Measurements from ENCODE around the gene SPTLC3. TPM values are rescaled to one million over a fixed set of nuclear protein-coding genes. Genes with fewer than 3 reads are reported as not detected.

Gene SPTLC3
- total and polyA plus RNA-seq, 2 of the 13 experiments (the other 11 are each of a cell fraction or from before 2014, with no cell fraction given), result 20.5 to 95.6 TPM

DNA sequence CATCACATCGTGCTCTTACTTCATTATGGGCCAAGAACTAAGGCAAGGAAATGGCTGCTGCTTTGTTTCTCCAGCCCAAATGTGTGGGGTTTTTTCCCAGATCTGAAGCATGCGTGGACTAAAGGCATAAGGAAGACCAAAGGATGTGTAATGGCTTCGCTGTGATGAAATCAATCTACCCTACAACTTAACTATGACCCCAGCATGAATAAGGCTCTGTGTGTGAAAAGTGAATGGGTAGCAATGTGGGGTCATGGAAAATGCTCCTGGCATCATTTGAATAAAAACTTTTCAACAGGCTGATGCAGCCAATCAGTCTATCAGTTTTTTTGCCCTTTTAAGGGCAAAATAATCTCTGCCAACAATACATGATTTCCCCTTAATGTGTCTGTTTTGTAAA lies 162.0 kb downstream of the SPTLC3 start (continued):
- no peak for TF ChIP-seq GLI4 (CRISPR knock-in tag; IDR thresholded peaks at IDR 0.05; ENCODE audit: borderline replicate concordance)
- no peak for TF ChIP-seq CBX5 (CRISPR knock-in tag; IDR thresholded peaks at IDR 0.05; ENCODE audit: borderline replicate concordance)
- TF ChIP-seq ZNF432 (CRISPR knock-in tag; IDR thresholded peaks at IDR 0.05; ENCODE audit: borderline replicate concordance), result no peak
- TF ChIP-seq CAMTA2 (CRISPR knock-in tag; IDR thresholded peaks at IDR 0.05; ENCODE audit: borderline replicate concordance), result no peak
- no peak for TF ChIP-seq ZNF17 (CRISPR knock-in tag; IDR thresholded peaks at IDR 0.05)
- no peak for TF ChIP-seq ZFP90 (CRISPR knock-in tag; IDR thresholded peaks at IDR 0.05; ENCODE audit: borderline replicate concordance)
- TF ChIP-seq ZFP62 (CRISPR knock-in tag; IDR thresholded peaks at IDR 0.05), result no peak
- no peak for TF ChIP-seq ZNF816 (CRISPR knock-in tag; IDR thresholded peaks at IDR 0.05; ENCODE audit: borderline replicate concordance)

DNA sequence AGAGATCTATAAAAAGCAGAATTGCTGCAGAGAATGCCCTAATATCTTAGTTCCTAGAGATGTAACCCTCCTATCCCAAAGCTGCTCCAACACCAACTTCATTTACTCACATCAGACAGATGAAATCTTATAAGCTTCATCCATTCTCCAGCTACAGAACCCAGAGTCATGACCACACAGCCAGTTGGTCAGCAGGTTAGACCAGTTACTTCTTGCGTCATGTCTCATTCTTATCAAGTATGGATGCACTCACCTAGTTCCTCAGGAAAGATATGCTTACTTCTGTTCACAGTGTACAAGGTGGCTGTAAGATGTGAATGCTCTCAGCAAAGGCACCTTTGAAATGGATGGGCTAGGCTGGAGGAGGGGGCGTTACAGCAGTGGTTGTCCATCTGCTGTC lies 164.4 kb downstream of the SPTLC3 start:
- 90% methylated on average over 2 of the region's 2 CpGs for WGBS (ENCODE audit: low lambda C conversion rate)
- DNase-seq (ENCODE audit: low spot score), result no peak

More for the DNA sequence above, 164.4 kb downstream of the SPTLC3 start:
- H3K4me3 ChIP-seq (replicated peaks in 1 of 3; ENCODE audit: insufficient read depth in 1 of 3, low read depth in 2 of 3, low read length in 3 of 3), result no peak overlapping the region
- no peaks in the 10 kb centered on the region for H3K9me3 ChIP-seq (ENCODE audit: low read length)
- intact Hi-C loops (cut with micrococcal nuclease; ENCODE audit: unreplicated experiment), result no loop called here
- H2AFZ ChIP-seq (ENCODE audit: low read length), result no peak overlapping the region
- H3K27ac ChIP-seq (ENCODE audit: extremely low read length, insufficient read depth, low read length), result no peak overlapping the region
- no peaks in the 10 kb centered on the region for H3K36me3 ChIP-seq (replicated peaks in 1 of 2; ENCODE audit: control insufficient read depth in 1 of 2, insufficient read depth in 2 of 2, low read length in 2 of 2)
- in situ Hi-C loops (cut with HindIII; ENCODE audit: extremely low pct_ligation_motif_present, low pct_unique_long_range_greater_than_20kb), result no loop called here
- FAIRE-seq (no peak), ATAC-seq (peak; percentile 60)
- TF ChIP-seq HIVEP1 (CRISPR knock-in tag; IDR thresholded peaks at IDR 0.05), result no peak
- no peak for TF ChIP-seq DNMT3B (CRISPR knock-in tag; conservative IDR thresholded peaks at IDR 0.05)
- no peak for TF ChIP-seq ZNF121 (CRISPR knock-in tag; IDR thresholded peaks at IDR 0.05)
- no peak for TF ChIP-seq ZNF547 (CRISPR knock-in tag; IDR thresholded peaks at IDR 0.05)
- no peak for TF ChIP-seq ZNF326 (CRISPR knock-in tag; IDR thresholded peaks at IDR 0.05; ENCODE audit: borderline replicate concordance)
- no peak for TF ChIP-seq SRF (IDR thresholded peaks at IDR 0.05; ENCODE audit: low read depth, low read length)
- TF ChIP-seq RFX5 (IDR thresholded peaks at IDR 0.05; ENCODE audit: low read depth, low read length), result no peak
- no peak for TF ChIP-seq IKZF1 (IDR thresholded peaks at IDR 0.05)
- TF ChIP-seq ZNF841 (CRISPR knock-in tag; IDR thresholded peaks at IDR 0.05; ENCODE audit: borderline replicate concordance), result no peak
- TF ChIP-seq RXRB (CRISPR knock-in tag; IDR thresholded peaks at IDR 0.05; ENCODE audit: borderline replicate concordance), result no peak
- no peak overlapping the region for H3K4me2 ChIP-seq (ENCODE audit: low read depth, low read length)
- no peaks in the 10 kb centered on the region for H3K79me2 ChIP-seq (ENCODE audit: insufficient read depth, low read length)
- no peak overlapping the region for H3K9ac ChIP-seq (ENCODE audit: insufficient read depth, low read depth, low read length)
- CTCF ChIA-PET (ENCODE audit: low intra/inter-chr PET ratio, low total read pairs), result no interaction called here
- BruUV-seq (replicated peaks), result no TSS peak
- POLR2A ChIA-PET, result no interaction called here
- no peaks in the 10 kb centered on the region for H3K27me3 ChIP-seq (ENCODE audit: control insufficient read depth in 1 of 2, insufficient read depth in 2 of 2, low read length in 2 of 2)
- no peaks in the 10 kb centered on the region for H4K20me1 ChIP-seq (ENCODE audit: insufficient read depth, low read length)
- H3K4me1 ChIP-seq (ENCODE audit: insufficient read depth, low read length), result no peaks in the 10 kb centered on the region
